Neural cell (in vitro differentiated cells): Measurements from ENCODE around the gene POLL.

Experiments
- CTCF ChIP-seq: fragments of 450-650 bp; IDR thresholded peaks from 2 replicates; pipeline ENCODE4 v1.5.1; 2014; ENCODE audit warnings: antibody characterized with exemption, mild to moderate bottlenecking, moderate library complexity; ENCODE audit not compliant: poor library complexity, severe bottlenecking
- EZH2 ChIP-seq: fragments of 200-600, 300-800 bp; shearing (Covaris generic), sonication (generic); IDR thresholded peaks from 2 replicates; pipeline ENCODE4 v1.6.1; 2014; ENCODE audit warnings: antibody characterized with exemption, low read length, borderline replicate concordance, mild to moderate bottlenecking; ENCODE audit not compliant: insufficient read depth, poor library complexity, severe bottlenecking
- POLR2AphosphoS5 ChIP-seq: IDR thresholded peaks from 2 replicates; pipeline ENCODE4 v1.6.1; 2012
- REST ChIP-seq: IDR thresholded peaks from 2 replicates; pipeline ENCODE4 v1.6.1; 2012; ENCODE audit warnings: borderline replicate concordance

DNA sequence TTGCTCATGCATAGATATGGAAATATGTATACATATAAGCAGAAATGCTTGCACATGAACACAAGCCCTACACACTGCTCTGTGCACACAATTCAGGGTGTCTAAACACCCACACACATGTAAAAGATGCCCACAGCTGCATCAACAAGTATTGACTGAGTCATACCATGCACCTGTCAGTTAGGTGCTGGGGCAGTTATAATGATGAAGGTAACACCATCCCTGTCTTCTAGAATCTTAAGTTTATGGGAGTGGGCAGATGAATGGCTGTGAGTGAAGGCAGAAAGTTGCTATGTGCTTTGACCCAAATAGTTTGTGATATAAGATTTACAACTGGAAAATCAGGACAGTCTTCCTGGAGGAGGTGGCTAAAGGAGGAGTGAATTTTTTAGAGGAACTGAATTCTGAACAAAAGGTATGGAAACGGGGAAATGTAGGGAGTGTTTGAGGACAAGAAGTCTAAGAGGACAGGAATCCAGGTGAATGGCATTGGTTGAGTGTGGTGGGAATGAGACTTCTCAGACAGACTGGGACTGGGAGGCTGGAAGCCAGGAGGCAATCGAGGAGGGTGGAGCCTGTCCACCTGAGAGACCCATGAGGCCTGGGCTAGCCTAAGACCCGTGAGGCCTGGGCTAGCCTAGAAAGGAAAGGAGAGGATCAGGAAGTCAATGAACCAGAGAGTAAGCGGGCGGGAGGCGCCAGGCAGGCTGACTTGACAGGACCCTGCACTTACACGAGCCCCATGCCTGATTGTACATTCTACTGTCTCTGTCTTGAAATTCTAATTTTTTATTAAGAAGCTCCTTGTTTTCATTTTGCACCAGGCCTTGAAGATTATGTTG is 20.7 kb downstream of the POLL start:
- TF ChIP-seq CTCF (no peak), EZH2 (no peak), POLR2AphosphoS5 (no peak), REST (no peak)
